DOHH2 (cell line): ENCODE measurements around the gene PPP6R3.

ENCODE experiments used
- H3F3A ChIP-seq: fragments of 200-600 bp; sonication (generic), shearing (Covaris generic); 2 replicates; pipeline ENCODE4 v1.6.0; 2016; ENCODE audit warnings: antibody characterized with exemption, mild to moderate bottlenecking; ENCODE audit not compliant: control insufficient read depth, insufficient read depth
- H3K27ac ChIP-seq: fragments of 200-600 bp; sonication (generic); 2 replicates; pipeline ENCODE4 v1.5.1; 2014; ENCODE audit warnings: low read depth, mild to moderate bottlenecking, low read length, moderate library complexity
- H3K27me3 ChIP-seq: fragments of 200-600 bp; sonication (generic); 2 replicates; pipeline ENCODE4 v1.6.1; 2014; ENCODE audit warnings: mild to moderate bottlenecking, low read length, mixed read lengths; ENCODE audit not compliant: control insufficient read depth
- H3K36me3 ChIP-seq: fragments of 200-600 bp; sonication (generic); 2 replicates; pipeline ENCODE4 v1.6.1; 2014; ENCODE audit warnings: mild to moderate bottlenecking, low read length, moderate library complexity, mixed read lengths; ENCODE audit not compliant: control insufficient read depth
- H3K4me1 ChIP-seq: fragments of 200-600 bp; sonication (generic); 2 replicates; pipeline ENCODE4 v1.6.1; 2014; ENCODE audit warnings: mild to moderate bottlenecking, low read length, mixed read lengths; ENCODE audit not compliant: control insufficient read depth
- H3K4me2 ChIP-seq: fragments of 200-600 bp; sonication (generic); 2 replicates; pipeline ENCODE4 v1.6.0; 2014; ENCODE audit warnings: mild to moderate bottlenecking, low read length, moderate library complexity
- H3K4me3 ChIP-seq: fragments of 200-600 bp; sonication (generic); 2 replicates; pipeline ENCODE4 v1.5.1; 2014; ENCODE audit warnings: mild to moderate bottlenecking, low read length, mixed read lengths
- H3K79me2 ChIP-seq: fragments of 200-600 bp; sonication (generic); 2 replicates; pipeline ENCODE4 v1.6.1; 2014; ENCODE audit warnings: mild to moderate bottlenecking, low read length, mixed read lengths; ENCODE audit not compliant: control insufficient read depth
- H3K9me2 ChIP-seq: fragments of 200-600 bp; sonication (generic); replicated peaks from 2 replicates; pipeline ENCODE4 v1.6.1; 2014; ENCODE audit warnings: mild to moderate bottlenecking, low read length, mixed read lengths; ENCODE audit not compliant: control insufficient read depth
- H3K9me3 ChIP-seq: fragments of 200-600 bp; sonication (generic); 2 replicates; pipeline ENCODE4 v1.6.1; 2014; ENCODE audit warnings: antibody characterized with exemption, low read length, mixed read lengths; ENCODE audit not compliant: control insufficient read depth, insufficient read depth
- H4K20me1 ChIP-seq: fragments of 200-600 bp; sonication (generic); 2 replicates; pipeline ENCODE4 v1.6.0; 2014; ENCODE audit warnings: low read depth, mild to moderate bottlenecking, antibody characterized with exemption, low read length, moderate library complexity; ENCODE audit not compliant: control insufficient read depth, insufficient read depth
- CTCF ChIP-seq: fragments of 200-600 bp; sonication (generic); IDR thresholded peaks from one replicate; pipeline ENCODE4 v1.5.1; 2014; ENCODE audit warnings: antibody characterized with exemption, mild to moderate bottlenecking, low read depth, low read length; ENCODE audit not compliant: poor library complexity, severe bottlenecking
- EZH2phosphoT487 ChIP-seq: fragments of 200-600 bp; sonication (generic); IDR thresholded peaks from 2 replicates; pipeline ENCODE4 v1.6.1; 2017; ENCODE audit warnings: borderline replicate concordance, mild to moderate bottlenecking, antibody characterized with exemption, low read length, moderate library complexity, mixed read lengths

The PPP6R3 gene

GRCh38 chr11:68654978-68655377 lies 194.4 kb downstream of the PPP6R3 start:
- Histone ChIP-seq H3K27me3 (0 out of 2 replicates have a peak, but pooled peaks cover under 1% of the 10 kb centered on the region), H3K27ac (no peak overlapping the region), H3K4me1 (peaks cover 8% of the 10 kb centered on the region), H3F3A (no peaks in the 10 kb centered on the region), H3K4me2 (no peak overlapping the region), H3K9me3 (no peaks in the 10 kb centered on the region), H3K79me2 (no peaks in the 10 kb centered on the region), H3K9me2 (no peaks in the 10 kb centered on the region), H3K4me3 (no peak overlapping the region), H4K20me1 (no peaks in the 10 kb centered on the region), H3K36me3 (no peaks in the 10 kb centered on the region)
- no peak for TF ChIP-seq EZH2phosphoT487
- no peak for TF ChIP-seq CTCF

GRCh38 chr11:68655406-68655805 lies 194.9 kb downstream of the PPP6R3 start:
- Histone ChIP-seq H3K4me1 (peaks cover 8% of the 10 kb centered on the region), H3K27ac (no peak overlapping the region), H3K36me3 (no peaks in the 10 kb centered on the region), H3K9me2 (no peaks in the 10 kb centered on the region), H3K79me2 (no peaks in the 10 kb centered on the region), H3K9me3 (no peaks in the 10 kb centered on the region), H3K4me3 (no peak overlapping the region), H3K27me3 (no peaks in the 10 kb centered on the region), H4K20me1 (no peaks in the 10 kb centered on the region), H3F3A (no peaks in the 10 kb centered on the region), H3K4me2 (no peak overlapping the region)
- TF ChIP-seq CTCF = no peak
- no peak for TF ChIP-seq EZH2phosphoT487

- H3K4me1 ChIP-seq = peaks cover 8% of the 10 kb centered on the region
- no peaks in the 10 kb centered on the region for H3F3A ChIP-seq
- H3K27ac ChIP-seq = no peak overlapping the region
- TF ChIP-seq CTCF (no peak), EZH2phosphoT487 (no peak)
- H3K4me2 ChIP-seq = no peak overlapping the region
- H3K79me2 ChIP-seq = no peaks in the 10 kb centered on the region
- H3K9me3 ChIP-seq = no peaks in the 10 kb centered on the region
- H3K36me3 ChIP-seq = no peaks in the 10 kb centered on the region
- no peaks in the 10 kb centered on the region for H3K27me3 ChIP-seq
- H4K20me1 ChIP-seq = no peaks in the 10 kb centered on the region
- no peak overlapping the region for H3K4me3 ChIP-seq
- H3K9me2 ChIP-seq = no peaks in the 10 kb centered on the region
Observed at GRCh38 chr11:68655806-68656205, 195.3 kb downstream of the PPP6R3 start.
